Measurements from ENCODE around the gene RAX2.
"Not testable (repeated sequence)": the region's sequence is repeated elsewhere in the genome, so short reads cannot be mapped to it uniquely, and the experiment has no call there.

The RAX2 gene

DNA sequence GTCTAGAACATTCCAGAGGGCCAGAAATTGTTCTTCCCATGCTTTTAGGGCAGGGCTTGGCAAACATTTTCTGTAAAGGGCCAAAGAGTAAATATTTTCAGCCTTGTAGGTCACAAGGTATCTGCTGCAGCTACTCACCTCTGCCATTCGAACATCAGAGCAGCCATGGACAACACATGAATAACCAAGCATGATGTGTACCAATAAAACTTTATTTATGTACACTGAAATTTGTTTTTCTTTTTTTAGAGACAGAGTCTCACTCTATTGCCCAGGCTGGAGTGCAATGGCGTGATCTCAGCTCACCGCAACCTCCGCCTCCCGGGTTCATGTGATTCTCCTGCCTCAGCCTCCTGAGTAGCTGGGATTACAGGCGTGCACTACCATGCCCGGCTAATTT lies 14.3 kb downstream of the RAX2 start:
- not testable (repeated sequence) for DNase-seq

DNA sequence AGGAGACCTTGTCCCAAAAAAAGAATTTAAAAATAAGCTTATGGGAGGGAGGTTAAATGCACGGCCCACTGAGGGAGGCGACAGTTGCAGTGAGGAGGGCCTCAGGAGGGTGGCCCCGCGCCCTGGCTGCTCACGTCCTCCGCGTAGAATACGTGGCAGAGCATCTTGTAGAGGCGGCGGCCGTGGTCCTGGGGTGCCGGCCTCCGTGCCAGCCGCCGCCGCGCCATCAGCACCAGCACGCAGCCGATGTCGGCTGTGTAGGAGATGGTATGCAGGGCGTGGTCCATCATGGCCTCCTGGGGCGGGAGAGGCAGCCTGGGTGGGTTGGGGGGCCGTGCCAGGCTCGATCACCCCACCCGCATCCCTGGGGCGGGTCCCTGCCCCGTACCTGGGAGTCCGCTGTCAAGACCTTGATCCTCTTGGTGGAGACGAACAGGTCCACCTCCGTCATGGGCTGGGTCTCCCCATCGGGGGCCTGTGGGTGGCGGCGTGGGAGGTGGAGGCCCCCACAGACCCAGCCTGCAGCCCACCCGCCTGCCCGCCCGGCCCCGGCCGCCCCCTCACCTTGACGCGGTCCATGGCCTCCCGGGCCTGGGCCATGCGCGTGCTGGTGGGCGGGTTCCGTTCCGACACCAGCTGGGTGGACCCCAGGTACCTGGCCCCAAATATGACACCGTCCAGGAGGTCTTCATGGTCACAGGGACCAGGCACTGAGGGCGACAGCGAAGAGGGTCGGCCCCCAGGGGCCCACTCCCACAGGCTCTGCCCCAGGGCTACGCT lies 18.2 kb downstream of the RAX2 start:
- no peak for DNase-seq

DNA sequence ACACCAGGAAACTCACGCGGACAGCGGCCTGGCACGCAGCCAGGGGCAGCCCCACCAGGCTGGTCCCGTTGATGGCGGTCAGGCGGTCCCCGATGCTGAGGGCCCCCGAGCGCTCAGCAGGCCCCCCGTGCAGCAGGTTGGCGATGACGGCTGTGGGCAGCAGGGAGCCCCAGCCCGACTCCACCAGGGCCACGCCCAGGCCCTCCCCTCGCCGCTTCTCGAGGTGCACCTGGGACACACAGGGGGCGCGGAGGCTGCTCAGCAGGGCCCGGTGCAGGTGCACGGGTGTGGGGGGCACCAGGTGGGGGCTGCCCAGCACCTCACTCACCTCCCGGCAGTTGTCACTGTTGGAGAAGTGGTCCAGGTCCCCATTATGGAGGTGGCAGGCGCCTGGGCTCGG lies 19.5 kb downstream of the RAX2 start:
- no peak for DNase-seq

DNA sequence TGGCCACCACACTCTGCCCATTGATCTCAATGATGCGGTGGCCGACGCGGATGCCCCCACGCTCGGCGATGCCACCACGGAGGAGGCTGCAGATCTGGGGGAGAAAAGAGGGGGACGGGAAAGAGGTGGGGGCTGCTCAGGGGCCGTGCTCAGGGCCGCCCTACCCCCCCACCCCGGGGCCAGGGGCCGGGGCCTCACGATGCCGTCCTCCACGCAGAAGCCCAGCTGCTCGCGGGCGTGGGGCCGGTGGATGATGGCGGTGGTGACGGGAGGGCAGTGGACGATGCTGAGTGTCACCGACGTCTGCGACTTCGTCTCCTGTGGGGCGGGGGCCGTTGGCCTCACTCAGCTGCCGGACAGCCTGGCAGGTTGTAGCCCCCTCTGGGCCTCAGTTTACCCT lies 20.8 kb downstream of the RAX2 start:
- DNase-seq: no peak

DNA sequence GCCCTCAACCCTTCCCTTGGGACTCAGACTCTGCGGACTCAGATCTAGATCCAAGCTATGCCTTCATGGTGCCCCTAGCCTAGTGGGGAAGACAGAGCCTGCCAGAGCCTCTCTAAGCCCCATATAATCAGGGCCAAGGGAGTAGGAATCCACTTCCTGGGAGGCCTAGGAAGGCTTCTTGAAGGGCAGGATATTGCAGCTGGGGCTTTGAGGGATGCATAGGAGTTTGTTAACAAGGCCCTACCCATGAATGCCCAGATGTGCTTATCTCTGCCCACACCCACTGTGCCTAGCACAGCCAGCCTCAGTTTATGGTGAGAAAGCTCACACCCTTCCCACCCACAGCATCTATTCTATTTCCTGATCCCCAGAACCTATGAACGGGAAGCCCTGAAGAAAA lies 21.8 kb downstream of the RAX2 start:
- DNase-seq: no peak

DNA sequence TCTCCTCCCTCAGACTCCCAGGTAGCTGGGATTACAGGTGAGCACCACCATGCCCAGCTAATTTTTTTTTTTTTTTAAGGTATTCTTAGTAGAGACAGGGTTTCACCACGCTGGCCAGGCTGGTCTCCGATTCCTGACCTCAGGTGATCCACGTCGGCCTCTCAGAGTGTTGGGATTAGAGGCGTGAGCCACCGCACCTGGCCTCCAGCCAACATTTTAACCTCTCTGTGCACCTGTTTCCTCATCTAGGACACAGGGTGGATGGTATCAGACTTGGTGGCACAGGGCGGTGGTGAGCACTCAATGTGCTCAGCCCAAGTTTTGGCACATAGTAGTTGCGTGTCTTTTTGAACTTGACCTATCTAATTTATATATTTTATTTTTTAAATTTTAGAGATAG lies 23.1 kb downstream of the RAX2 start:
- no peak for DNase-seq

DNA sequence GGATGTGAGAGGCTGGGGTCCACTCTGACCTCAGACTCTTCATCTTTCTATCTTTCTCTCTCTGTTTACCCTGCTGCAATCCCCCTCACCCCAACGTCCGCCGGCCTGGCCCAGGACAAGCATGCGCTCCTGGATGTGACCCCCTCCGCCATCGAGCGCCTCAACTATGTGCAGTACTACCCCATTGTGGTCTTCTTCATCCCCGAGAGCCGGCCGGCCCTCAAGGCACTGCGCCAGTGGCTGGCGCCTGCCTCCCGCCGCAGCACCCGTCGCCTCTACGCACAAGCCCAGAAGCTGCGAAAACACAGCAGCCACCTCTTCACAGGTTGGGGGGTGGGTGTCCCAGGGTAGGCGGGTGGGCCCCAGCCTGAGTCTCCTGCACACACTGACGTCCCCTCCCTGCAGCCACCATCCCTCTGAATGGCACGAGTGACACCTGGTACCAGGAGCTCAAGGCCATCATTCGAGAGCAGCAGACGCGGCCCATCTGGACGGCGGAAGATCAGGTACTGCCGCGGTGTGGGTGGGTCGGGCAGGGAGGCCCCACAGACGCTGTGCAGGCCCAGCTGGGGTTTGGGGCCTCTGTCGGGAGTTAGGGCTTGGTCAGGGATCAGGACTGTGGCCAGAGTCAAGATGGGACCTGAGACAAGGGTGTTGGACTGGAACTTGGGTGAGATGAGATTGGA lies 25.5 kb downstream of the RAX2 start:
- DNase-seq: no peak

DNA sequence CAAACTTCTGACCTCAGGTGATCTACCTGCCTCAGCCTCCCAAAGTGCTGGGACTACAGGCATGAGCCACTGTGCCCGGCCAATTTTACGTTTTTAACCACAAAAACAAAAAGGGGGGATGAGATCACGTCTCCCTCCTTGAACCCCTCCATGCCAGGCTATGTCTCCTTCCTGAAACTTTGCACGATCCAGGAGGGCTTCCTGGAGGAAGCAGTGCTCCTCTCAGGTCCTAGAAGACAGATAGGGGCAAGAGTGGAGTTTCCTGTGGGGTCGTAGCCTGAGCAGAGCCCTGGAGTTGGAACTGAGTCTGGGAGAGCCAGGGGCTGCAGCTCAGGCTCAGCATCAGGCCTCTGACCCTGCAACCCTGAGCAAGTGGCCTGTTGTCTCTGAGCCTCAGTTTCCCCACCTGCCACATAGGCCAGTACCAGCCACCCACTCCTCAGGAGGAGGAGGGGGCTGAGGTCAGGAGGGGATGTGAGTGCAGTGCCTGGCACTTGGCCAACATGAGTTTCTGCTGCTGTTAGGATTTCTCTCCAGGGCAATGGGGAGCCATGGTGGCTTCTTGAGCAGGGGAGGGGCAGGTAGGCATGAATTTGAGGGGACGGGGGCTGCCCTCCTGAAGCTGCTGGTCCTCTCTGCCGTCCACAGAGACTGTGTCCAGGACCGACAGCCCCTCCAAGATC lies 26.5 kb downstream of the RAX2 start:
- no peak for DNase-seq

DNA sequence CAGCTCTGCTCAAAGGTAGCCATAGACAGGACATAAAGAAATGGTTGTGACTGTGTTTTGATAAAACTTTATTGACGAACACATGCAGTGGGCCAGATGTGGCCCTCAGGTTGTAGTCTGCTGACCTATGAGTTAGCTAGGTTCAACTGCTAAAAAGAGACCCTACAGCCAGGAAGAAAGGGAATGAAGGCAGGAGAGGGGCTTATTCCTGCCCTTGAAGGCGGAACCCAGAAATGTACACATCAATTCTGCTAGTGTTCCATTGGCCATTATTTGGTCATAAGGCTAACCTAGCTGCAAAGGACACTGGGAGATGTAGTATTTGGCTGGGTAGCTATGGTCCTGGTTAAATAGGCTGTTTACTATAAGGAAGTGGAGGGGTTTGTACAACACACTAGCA lies 28.5 kb downstream of the RAX2 start:
- DNase-seq: no peak

DNA sequence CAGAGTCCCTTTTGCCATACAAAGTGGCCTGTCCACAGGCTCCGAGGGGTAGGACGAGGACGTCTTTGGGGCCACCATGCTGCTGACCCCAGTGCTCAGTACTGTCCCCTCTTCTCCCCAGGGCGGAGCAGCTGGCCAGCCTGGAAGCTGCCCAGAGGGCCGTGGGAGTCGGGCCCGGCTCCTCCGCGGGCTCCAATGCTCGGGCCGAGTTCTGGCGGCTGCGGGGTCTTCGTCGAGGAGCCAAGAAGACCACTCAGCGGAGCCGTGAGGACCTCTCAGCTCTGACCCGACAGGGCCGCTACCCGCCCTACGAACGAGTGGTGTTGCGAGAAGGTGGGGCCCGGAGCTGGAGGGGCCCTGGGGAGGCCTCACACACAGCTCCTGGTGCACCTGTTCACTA lies 31.6 kb downstream of the RAX2 start:
- no peak for DNase-seq

DNA sequence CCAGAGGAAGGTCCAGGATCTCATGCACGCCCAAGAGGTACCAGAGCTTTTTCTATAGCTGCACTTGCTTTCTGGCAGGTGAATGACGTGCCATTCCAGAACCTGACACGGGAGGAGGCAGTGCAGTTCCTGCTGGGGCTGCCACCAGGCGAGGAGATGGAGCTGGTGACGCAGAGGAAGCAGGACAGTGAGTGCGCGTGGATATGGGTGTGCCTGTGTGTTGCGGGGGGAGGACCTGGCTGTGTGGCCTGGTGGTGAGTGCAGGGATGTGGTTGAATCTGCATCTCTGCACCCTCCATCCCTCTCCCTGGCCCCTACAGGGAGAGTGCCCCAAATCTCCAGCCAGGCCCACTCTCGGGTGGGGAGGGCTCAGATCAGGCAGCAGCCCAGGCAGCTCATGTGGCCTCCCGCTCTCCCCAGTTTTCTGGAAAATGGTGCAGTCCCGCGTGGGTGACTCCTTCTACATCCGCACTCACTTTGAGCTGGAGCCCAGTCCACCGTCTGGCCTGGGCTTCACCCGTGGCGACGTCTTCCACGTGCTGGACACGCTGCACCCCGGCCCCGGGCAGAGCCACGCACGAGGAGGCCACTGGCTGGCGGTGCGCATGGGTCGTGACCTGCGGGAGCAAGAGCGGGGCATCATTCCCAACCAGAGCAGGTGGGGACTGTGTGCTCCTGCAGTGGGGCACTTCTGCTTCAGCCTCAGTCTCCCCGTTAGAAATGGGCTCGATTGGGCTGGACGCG lies 33.4 kb downstream of the RAX2 start:
- no peak for DNase-seq

DNA sequence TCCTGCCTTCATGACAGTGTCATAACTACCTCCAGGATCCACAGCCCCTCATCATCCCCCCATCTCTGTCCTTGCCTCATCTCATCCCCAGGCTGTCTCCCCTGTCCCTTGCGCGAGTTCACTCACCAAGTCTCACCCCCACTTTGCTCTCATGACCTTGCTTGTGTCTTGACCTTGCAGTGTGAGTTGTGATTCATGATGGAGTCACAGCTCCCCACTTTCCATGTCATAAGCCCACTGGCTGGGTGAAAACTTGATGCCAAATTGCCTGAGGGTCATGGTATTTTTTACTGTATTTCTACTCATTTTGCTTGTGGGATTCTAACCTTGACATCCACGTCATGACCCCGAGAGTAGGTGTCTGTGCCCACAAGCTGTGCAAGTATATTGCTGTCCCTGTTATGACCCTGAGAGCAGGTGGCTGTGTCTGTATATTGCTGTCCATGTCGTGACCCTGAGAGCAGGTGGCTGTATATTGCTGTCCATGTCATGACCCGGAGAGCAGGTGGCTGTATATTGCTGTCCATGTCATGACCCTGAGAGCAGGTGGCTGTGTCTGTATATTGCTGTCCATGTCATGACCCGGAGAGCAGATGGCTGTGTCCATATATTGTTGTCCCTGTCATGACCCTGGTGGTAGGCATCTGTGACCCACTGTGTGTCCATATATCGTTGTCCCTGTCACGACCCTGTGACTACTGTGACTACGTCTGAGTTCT lies 34.4 kb downstream of the RAX2 start:
- no peak for DNase-seq

DNA sequence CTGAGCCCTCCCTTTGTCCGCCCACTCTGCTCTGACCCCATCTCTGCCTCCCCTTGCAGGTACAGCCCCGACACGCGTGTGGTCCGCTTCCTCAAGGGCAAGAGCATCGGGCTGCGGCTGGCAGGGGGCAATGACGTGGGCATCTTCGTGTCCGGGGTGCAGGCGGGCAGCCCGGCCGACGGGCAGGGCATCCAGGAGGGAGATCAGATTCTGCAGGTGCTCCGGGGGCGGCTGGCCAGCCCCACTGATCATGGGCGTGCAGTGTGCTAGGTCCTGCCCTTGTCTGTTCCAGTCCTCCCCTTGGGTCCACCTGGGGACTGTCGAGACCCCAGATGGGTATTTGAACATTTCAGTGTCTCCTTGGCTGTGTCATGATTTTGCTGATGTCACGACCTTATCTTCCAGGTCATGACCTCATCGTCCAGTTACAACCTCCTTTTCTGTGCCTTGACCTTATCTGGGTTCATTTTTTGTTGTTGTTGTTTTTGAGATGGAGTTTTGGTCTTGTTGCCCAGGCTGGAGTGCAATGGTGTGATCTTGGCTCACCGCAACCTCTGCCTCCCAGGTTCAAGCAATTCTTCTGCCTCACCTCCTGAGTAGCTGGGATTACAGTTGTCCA lies 35.8 kb downstream of the RAX2 start:
- no peak for DNase-seq

DNA sequence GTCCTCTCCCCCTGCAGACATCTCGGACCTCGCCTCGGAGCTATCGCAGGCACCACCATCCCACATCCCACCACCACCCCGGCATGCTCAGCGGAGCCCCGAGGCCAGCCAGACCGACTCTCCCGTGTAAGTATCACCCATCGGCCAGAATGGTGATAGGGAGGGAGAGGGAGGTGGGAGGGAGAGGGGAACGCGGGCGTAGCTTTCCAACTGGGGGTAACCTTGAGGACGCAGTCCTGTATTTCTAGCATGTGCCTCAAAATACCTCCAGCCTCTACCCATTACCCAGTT lies 37.8 kb downstream of the RAX2 start:
- no peak for DNase-seq

DNA sequence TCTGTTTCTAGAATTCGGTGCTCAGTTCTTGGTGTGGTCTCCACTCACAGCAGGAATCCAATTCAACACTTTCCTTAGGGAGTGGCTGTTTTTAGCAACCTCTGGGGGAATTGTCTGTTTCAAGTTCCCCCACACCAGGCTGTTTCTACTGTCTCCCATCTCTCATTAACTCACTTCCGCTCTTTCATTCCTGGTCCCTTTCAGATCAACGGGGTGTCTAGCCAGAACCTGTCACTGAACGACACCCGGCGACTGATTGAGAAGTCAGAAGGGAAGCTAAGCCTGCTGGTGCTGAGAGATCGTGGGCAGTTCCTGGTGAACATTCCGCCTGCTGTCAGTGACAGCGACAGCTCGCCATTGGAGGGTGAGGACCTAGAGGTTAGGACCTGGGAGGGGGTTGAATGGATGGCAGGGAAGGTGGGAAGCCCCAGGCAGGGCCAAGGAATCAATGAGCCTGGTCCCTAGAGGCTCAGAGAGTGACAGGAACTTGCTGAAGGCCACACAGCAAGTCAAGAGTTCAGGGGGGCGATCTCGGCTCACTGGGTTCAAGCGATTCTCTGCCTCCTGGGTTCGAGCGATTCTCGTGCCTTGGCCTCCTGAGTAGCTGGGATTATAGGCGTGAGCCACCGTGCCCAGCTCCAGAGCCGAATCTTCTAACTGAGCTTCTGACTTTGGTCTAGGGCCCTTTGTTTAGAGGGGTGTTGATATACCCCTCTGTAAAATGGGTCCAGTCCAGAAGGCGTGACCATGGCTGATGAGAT lies 38.3 kb downstream of the RAX2 start:
- no peak for DNase-seq

DNA sequence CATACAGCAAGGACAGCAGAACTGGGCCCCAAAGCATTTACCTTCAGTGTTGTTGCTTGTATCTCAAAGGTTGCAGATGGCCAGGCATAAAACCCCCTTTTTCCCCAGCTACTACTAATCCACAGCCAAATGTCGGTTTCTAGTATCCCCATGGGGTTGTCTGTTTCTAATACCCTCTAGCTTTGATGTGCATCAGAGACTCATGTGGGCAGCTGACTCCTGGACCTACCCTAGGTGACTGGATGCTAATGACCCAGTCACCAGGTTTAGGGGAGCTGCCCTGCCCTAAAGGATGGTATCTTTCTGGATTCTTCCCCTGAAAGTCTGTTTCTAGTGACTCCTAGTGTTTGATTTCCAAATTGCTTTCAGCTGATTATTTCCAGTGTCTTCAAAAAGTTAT lies 39.9 kb downstream of the RAX2 start:
- DNase-seq: no peak

DNA sequence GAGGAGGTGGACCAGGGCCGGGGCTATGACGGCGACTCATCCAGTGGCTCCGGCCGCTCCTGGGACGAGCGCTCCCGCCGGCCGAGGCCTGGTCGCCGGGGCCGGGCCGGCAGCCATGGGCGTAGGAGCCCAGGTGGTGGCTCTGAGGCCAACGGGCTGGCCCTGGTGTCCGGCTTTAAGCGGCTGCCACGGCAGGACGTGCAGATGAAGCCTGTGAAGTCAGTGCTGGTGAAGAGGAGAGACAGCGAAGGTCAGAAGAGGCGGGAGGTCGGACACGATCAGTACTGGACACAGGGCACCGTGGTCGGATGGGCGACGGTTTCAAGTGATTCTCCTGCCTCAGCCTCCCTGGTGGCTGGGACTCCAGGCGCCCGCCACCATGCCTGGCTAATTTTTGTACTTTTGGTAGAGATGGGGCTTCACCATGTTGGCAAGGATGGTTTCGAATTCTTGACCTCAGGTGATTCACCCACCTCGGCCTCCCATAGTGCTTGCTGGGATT lies 41.5 kb downstream of the RAX2 start:
- no peak for DNase-seq

DNA sequence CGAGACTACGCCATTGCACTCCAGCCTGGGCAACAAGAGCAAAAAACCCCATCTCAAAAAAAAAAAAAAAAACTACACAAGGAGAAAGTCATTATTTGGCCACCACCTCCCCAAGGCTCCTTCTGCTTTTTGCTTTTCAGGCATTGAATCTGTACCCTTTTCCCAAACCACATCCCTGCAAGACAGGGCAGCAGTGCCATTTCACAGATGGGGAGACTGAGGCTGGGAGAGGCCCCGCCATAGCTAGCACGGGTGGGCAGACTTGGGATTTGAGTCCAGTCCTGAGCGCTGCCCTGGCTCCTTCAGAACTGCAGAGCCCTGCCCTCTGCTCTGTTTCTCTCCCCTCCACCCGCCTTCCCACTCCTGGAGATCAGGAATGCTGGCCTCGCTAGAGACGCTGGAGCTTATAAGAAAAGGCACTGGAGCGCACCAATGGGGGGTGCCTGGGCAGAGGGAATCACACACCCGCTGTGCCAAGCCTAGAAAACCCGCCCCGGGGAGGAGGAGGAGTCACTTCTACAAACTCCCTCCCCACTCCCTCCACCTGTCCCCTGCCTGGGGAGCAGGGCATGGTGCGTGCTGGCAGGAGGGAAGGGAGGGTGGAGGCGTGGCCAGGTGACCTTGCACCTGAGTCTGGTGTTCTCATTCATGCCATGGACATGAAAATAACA lies 46.3 kb downstream of the RAX2 start:
- DNase-seq: no peak

DNA sequence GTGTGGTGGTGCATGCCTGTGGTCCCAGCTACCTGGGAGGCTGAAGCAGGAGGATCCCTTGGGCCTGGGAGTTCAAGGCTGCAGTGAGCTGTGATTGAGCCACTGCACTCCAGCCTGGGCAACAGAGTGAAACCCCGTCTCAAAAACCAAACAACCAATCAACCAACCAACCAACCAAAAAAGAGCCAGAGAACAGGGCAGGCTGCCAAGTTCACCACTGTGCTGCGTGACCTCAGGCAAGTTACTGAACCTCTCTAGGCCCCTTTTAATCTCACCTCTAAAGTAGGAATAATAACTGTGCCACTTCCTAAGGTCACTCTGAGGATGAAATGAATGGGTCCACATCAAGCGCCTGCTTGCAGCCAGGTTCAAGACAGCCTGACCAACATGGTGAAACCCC lies 46.9 kb downstream of the RAX2 start:
- no peak for DNase-seq

DNA sequence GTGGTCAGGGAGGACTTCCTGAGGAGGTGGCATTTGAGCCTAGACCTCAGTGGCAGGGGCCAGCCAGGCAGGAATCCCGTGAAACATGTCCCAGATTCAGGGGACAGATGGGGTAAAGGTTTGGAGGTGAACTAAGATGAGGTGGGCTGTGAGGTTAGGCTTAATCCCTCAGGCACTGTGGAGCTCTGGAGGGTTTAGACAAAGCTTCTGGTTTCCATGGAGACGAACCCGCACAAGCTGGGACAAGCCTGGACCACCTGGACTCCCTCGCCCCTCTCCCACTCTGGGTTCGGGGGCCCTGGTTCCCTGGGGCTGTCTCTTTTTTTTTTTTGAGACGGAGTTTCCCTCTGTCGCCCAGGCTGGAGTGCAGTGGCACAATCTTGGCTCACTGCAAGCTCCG lies 48.1 kb downstream of the RAX2 start:
- DNase-seq: no peak

DNA sequence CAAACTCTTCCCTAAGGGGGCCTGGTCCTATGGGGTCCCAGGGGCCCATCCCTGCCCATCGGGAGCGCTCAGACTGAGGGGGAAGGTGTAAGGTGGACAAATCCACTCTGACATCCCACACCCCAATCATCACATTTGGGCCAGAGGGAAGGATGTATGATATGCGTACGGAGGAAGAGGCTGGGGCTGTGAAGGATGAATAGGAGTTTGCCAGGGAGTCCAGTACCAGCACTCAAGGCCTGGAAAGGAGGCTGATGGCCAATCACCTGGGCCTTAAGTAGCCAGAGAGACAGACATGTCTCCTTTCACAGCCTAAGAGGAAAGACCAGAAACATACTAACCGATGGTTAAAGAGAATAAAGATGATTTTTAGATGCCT lies 48.9 kb downstream of the RAX2 start:
- no peak for DNase-seq
